ENCODE measurements around the gene RALBP1. TPM values are rescaled to one million over a fixed set of nuclear protein-coding genes. Genes with fewer than 3 reads are reported as not detected.

RALBP1 gene
- total RNA-seq, 1 experiment from 2014 or later, result 70.0 TPM

DNA sequence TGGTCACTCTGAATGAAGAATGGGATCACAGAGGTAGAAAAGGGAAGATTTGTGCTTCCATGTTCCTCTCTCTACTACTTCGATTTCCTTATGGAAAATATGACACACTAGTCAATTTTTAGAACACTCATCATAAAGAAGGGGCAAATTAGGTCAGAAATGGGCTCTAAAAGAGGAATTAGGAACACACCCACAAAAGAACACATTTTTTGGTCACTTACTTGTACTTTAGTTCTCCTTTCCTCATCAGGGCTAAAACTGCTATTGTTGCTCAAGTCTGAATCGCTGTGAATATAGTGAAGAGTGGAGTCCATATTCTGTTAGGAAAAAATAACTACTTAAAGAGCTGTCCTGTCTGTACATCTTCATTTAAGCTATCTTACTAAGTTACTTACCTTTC lies 86.4 kb downstream of the RALBP1 start:
- ATAC-seq (no peak), DNase-seq (ENCODE audit: low read depth, low spot score) (no peak)
- no peaks in the 10 kb centered on the region for H3K9me3 ChIP-seq (ENCODE audit: control insufficient read depth, insufficient read depth, low read depth, low read length)
- no peaks in the 10 kb centered on the region for H3K27me3 ChIP-seq (ENCODE audit: control insufficient read depth, insufficient read depth, low read length)
- H3K4me3 ChIP-seq (ENCODE audit: low read depth in 2 of 2, low read length in 2 of 2), result no peak overlapping the region
- TF ChIP-seq CTCF (IDR thresholded peaks at IDR 0.05) (no peak), POLR2AphosphoS5 (IDR thresholded peaks at IDR 0.05; ENCODE audit: low read depth, low read length) (no peak), TCF7L2 (IDR thresholded peaks at IDR 0.05; ENCODE audit: low read depth, low read length) (no peak), SIN3A (IDR thresholded peaks at IDR 0.05; ENCODE audit: borderline replicate concordance, insufficient read depth, low read depth, low read length) (no peak)
- TF ChIP-seq, protein P1, sequence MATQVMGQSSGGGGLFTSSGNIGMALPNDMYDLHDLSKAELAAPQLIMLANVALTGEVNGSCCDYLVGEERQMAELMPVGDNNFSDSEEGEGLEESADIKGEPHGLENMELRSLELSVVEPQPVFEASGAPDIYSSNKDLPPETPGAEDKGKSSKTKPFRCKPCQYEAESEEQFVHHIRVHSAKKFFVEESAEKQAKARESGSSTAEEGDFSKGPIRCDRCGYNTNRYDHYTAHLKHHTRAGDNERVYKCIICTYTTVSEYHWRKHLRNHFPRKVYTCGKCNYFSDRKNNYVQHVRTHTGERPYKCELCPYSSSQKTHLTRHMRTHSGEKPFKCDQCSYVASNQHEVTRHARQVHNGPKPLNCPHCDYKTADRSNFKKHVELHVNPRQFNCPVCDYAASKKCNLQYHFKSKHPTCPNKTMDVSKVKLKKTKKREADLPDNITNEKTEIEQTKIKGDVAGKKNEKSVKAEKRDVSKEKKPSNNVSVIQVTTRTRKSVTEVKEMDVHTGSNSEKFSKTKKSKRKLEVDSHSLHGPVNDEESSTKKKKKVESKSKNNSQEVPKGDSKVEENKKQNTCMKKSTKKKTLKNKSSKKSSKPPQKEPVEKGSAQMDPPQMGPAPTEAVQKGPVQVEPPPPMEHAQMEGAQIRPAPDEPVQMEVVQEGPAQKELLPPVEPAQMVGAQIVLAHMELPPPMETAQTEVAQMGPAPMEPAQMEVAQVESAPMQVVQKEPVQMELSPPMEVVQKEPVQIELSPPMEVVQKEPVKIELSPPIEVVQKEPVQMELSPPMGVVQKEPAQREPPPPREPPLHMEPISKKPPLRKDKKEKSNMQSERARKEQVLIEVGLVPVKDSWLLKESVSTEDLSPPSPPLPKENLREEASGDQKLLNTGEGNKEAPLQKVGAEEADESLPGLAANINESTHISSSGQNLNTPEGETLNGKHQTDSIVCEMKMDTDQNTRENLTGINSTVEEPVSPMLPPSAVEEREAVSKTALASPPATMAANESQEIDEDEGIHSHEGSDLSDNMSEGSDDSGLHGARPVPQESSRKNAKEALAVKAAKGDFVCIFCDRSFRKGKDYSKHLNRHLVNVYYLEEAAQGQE (IDR thresholded peaks at IDR 0.05; ENCODE audit: insufficient read depth in 1 of 2, low read depth in 2 of 2, low read length in 1 of 2), result no peak
- BruUV-seq (replicated peaks), result no TSS peak
- no peak overlapping the region for H3K27ac ChIP-seq (ENCODE audit: low read length)
- in situ Hi-C loops (cut with HindIII; ENCODE audit: low pct_unique_long_range_greater_than_20kb, low sequenced_read_pairs) (no loop called here), intact Hi-C loops (cut with micrococcal nuclease; ENCODE audit: unreplicated experiment) (no loop called here)
- H3K36me3 ChIP-seq (ENCODE audit: control insufficient read depth, insufficient read depth, low read length), result peaks cover 28% of the 10 kb centered on the region
- H3K4me1 ChIP-seq (ENCODE audit: control insufficient read depth, insufficient read depth, low read length), result no peaks in the 10 kb centered on the region
- CTCF ChIA-PET, result no interaction called here
- POLR2A ChIA-PET, result no interaction called here

DNA sequence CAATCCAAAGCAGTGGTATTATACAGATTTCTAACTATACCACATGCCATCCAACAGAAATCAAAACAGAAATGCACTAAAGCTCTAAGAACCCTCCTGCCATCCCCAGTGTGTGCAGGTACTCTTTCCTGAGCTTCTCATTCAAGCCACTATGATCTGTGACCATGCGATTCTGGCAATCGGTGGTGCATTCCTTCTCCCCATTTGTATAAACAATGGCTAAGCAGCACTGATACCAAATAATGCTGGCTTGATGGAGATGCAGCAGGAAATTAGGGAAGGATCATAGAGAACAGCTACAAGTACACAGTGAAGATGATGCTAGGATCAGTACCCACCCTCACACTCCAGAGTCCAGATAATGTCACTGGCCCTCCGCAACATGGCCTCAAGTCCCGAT lies 87.3 kb downstream of the RALBP1 start:
- POLR2A ChIA-PET, result interaction anchor here (0.6 kb wide), 1 partner anchor 256 kb away, joined by 3 read pairs; no protein-coding TSS in a partner anchor

More for the DNA sequence above, 87.3 kb downstream of the RALBP1 start:
- H3K27ac ChIP-seq (ENCODE audit: low read length), result no peak overlapping the region
- no peaks in the 10 kb centered on the region for H3K9me3 ChIP-seq (ENCODE audit: control insufficient read depth, insufficient read depth, low read depth, low read length)
- DNase-seq (ENCODE audit: low read depth, low spot score) (no peak), ATAC-seq (no peak)
- in situ Hi-C loops (cut with HindIII; ENCODE audit: low pct_unique_long_range_greater_than_20kb, low sequenced_read_pairs) (no loop called here), intact Hi-C loops (cut with micrococcal nuclease; ENCODE audit: unreplicated experiment) (no loop called here)
- H3K4me3 ChIP-seq (ENCODE audit: low read depth in 2 of 2, low read length in 2 of 2), result no peak overlapping the region
- peaks cover 22% of the 10 kb centered on the region for H3K36me3 ChIP-seq (ENCODE audit: control insufficient read depth, insufficient read depth, low read length)
- BruUV-seq (replicated peaks), result no TSS peak
- no peaks in the 10 kb centered on the region for H3K27me3 ChIP-seq (ENCODE audit: control insufficient read depth, insufficient read depth, low read length)
- CTCF ChIA-PET, result no interaction called here
- no peaks in the 10 kb centered on the region for H3K4me1 ChIP-seq (ENCODE audit: control insufficient read depth, insufficient read depth, low read length)
- TF ChIP-seq SIN3A (IDR thresholded peaks at IDR 0.05; ENCODE audit: borderline replicate concordance, insufficient read depth, low read depth, low read length), result no peak
- no peak for TF ChIP-seq CTCF (IDR thresholded peaks at IDR 0.05)
- TF ChIP-seq, protein P1 (IDR thresholded peaks at IDR 0.05; ENCODE audit: insufficient read depth in 1 of 2, low read depth in 2 of 2, low read length in 1 of 2), result no peak

All from Panc1 (cell line).